ENCODE measurements around the gene ACSM6. TPM values are rescaled to one million over a fixed set of nuclear protein-coding genes. Genes with fewer than 3 reads are reported as not detected.
A peak's percentile ranks its signal among the peaks of the same experiment; 100 is the strongest.

ACSM6 gene
- total RNA-seq, 1 donor from 2014 or later = not detected

DNA sequence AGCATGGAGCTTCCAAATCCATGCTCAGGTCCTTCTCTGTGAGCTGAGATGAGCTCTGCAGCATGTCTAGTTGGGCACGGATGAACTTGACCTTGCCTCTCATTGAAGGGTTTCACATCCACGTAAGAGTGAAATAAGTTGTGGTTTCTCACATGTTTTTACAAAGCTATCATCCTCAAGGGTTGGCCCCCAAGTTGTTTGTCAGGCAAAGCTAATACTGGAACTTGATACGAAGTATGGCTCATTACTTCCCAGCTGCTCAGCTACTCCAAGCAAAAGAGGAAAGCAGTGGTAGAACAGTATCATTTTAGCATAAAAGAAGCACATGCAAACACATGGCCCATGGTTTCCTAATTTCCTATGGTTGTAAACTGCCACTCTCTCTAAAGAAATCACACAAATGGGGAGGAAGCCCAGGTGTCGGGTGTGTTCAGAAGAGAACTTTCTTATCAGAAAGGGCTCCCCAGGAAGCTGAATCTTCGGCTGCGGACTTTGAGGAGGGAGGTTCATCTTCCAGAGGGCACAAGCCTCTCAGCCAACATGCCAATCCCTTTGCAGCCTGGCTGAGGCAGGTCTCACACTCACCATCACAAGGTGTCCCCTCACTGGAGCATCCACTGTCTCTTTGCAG lies 51.5 kb downstream of the ACSM6 start:
- no peak for TF ChIP-seq CTCF (conservative IDR thresholded peaks at IDR 0.05; ENCODE audit: low read depth, low read length)
- no peak overlapping the region for H3K4me3 ChIP-seq (ENCODE audit: low read depth, low read length)
- DNase-seq (ENCODE audit: low read depth) = no peak

- no peak for DNase-seq (ENCODE audit: low read depth)
- no peak overlapping the region for H3K4me3 ChIP-seq (ENCODE audit: low read depth, low read length)
- peak; percentile 88 for TF ChIP-seq CTCF (conservative IDR thresholded peaks at IDR 0.05; ENCODE audit: low read depth, low read length)
Observed at GRCh38 chr10:95246582-95247051, 52.6 kb downstream of the ACSM6 start.

DNA sequence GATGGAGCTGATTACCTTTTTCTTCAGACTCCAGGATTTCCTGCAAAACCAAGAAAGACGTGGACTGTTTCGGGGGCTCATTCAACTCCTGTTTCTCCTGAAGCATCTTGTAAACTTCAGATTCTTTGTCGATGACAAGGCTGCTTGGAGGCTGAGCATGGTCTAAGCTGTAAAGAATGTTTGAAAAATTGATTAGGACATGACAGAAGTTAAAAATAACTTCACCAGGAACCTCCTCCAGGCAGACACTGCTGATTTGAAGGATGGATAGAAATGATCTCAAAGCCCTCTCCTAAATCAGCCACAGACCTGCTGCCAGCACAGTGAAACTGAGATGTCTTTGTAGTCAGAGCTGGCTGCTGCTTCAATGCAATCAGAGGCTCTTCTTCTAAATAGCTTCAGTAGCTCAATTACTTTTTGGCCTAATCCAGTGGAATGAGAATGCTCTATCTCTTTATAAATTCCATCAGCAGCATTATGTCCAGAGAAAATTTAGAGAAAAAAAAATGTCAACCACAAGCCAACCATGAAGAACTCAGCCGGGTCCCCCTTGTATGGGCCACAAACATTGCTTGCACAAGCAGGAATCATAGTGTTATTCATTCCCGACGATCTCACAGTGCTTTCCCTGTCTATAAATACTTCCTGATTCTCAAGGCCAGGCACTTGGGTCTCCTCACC lies 53.3 kb downstream of the ACSM6 start:
- no peak overlapping the region for H3K4me3 ChIP-seq (ENCODE audit: low read depth, low read length)
- no peak for TF ChIP-seq CTCF (conservative IDR thresholded peaks at IDR 0.05; ENCODE audit: low read depth, low read length)
- DNase-seq (ENCODE audit: low read depth) = no peak

DNA sequence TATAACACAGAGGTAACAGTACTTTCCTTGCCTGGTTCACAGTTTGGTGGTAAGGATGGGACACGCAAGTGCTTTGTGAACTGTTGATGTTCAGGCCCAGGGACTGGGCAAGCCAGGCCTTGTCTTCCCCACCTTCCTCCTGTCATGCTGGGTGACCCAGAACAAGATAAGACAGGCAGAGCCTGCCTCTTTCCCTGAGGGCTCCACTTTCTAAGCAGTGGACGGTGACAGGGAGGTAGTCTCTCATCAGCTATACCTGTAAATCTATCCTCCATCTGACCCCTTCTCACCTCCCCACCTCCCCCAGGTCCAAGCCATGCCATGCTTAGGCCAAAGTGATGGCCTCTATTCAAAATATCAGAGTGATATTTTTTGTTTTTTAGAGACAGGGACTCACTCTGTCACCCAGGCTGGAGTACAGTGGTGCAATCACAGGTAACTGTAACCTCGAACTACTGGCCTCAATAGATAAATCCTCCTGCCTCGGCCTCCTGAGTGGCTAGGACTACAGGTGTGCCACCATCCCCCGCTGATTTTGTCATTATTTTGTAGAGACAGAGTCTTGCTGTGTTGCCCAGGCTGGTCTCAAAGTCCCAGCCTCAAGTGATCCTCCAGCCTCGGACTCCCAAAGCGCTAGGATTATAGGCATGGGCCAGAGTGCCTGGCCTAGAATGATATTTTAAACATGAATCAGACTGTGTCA lies 54.0 kb downstream of the ACSM6 start:
- no peak for DNase-seq (ENCODE audit: low read depth)
- no peak for TF ChIP-seq CTCF (conservative IDR thresholded peaks at IDR 0.05; ENCODE audit: low read depth, low read length)
- H3K4me3 ChIP-seq (ENCODE audit: low read depth, low read length) = no peak overlapping the region

GRCh38 chr10:95248989-95249388 lies 55.0 kb downstream of the ACSM6 start:
- H3K4me3 ChIP-seq (ENCODE audit: low read depth, low read length) = no peak overlapping the region
- DNase-seq (ENCODE audit: low read depth) = no peak
- no peak for TF ChIP-seq CTCF (conservative IDR thresholded peaks at IDR 0.05; ENCODE audit: low read depth, low read length)

DNA sequence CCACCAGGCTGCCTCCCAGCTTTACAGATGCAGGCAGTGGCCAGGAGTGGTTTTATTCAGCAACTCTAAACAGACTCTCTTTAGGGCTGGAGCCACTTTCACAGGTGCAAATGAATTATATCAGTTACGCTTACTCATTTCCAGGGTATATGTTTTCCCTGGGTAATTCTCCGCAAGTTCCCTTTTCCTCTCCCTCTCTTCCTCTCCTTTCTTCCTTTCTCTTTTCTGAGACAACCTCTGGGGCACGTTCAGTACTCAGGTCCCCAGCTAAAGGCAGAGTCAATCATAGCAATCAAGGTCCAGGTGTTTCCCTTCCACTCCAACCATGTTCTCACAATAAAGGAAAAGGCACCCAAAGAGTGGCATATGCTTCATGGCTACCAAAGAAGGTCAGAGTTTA lies 55.4 kb downstream of the ACSM6 start:
- H3K4me3 ChIP-seq (ENCODE audit: low read depth, low read length) = no peak overlapping the region
- DNase-seq (ENCODE audit: low read depth) = no peak
- no peak for TF ChIP-seq CTCF (conservative IDR thresholded peaks at IDR 0.05; ENCODE audit: low read depth, low read length)

Measured in epithelial cell of proximal tubule (primary cell).